ENCODE measurements around the gene NANOG.
"Not testable (repeated sequence)": the region's sequence is repeated elsewhere in the genome, so short reads cannot be mapped to it uniquely, and the experiment has no call there.

The NANOG gene

GRCh38 chr12:7806863-7807487 lies 17.8 kb downstream of the NANOG start:
- peak; percentile 49 for DNase-seq

- DNase-seq: not testable (repeated sequence)
These were observed 36.6 kb downstream of the NANOG start for GRCh38 chr12:7825754-7826153.

- DNase-seq: not testable (repeated sequence)
These were observed 40.5 kb downstream of the NANOG start for GRCh38 chr12:7829737-7830136.

GRCh38 chr12:7832059-7832696 lies 43.0 kb downstream of the NANOG start:
- DNase-seq: peak; percentile 20

GRCh38 chr12:7833201-7833600 lies 44.0 kb downstream of the NANOG start:
- DNase-seq: not testable (repeated sequence)

- DNase-seq: no peak
These were observed 44.6 kb downstream of the NANOG start for GRCh38 chr12:7833831-7834230.

GRCh38 chr12:7834701-7835100 lies 45.5 kb downstream of the NANOG start:
- DNase-seq: no peak

- no peak for DNase-seq
These were observed 45.9 kb downstream of the NANOG start for GRCh38 chr12:7835116-7835515.

- DNase-seq: no peak
These were observed 46.6 kb downstream of the NANOG start for GRCh38 chr12:7835766-7836165.

GRCh38 chr12:7837366-7837765 lies 48.2 kb downstream of the NANOG start:
- DNase-seq: no peak

GRCh38 chr12:7839226-7839625 lies 50.0 kb downstream of the NANOG start:
- DNase-seq: peak; percentile 20

- not testable (repeated sequence) for DNase-seq
These were observed 50.6 kb downstream of the NANOG start for GRCh38 chr12:7839848-7840247.

- not testable (repeated sequence) for DNase-seq
These were observed 53.2 kb downstream of the NANOG start for GRCh38 chr12:7842444-7842843.

GRCh38 chr12:7843149-7843548 lies 53.9 kb downstream of the NANOG start:
- DNase-seq: not testable (repeated sequence)

GRCh38 chr12:7843583-7843982 lies 54.4 kb downstream of the NANOG start:
- not testable (repeated sequence) for DNase-seq

GRCh38 chr12:7844116-7844515 lies 54.9 kb downstream of the NANOG start:
- no peak for DNase-seq

- not testable (repeated sequence) for DNase-seq
These were observed 58.3 kb downstream of the NANOG start for GRCh38 chr12:7847226-7848097.

- DNase-seq: not testable (repeated sequence)
These were observed 58.9 kb downstream of the NANOG start for GRCh38 chr12:7848098-7848422.
